Mesenchymal stem cell (in vitro differentiated cells and primary cell): ENCODE data around the gene TENM4.

Experiments used
- DNase-seq: peaks from one replicate; pipeline ENCODE4 v3.0.0-alpha.2; 2013
- H2AFZ ChIP-seq: one replicate; pipeline ENCODE4 v1.6.1; 2013; ENCODE audit warnings: low read depth, mild to moderate bottlenecking, control low read depth, inconsistent platforms, low read length, moderate library complexity
- H2AK5ac ChIP-seq: 2 replicates; pipeline ENCODE4 v1.6.1; 2013; ENCODE audit warnings: low read length, moderate library complexity, mild to moderate bottlenecking, inconsistent platforms; ENCODE audit not compliant: severe bottlenecking
- H2BK120ac ChIP-seq: one replicate; pipeline ENCODE4 v1.6.1; 2013; ENCODE audit warnings: low read depth, mild to moderate bottlenecking, inconsistent platforms, low read length, moderate library complexity
- H2BK12ac ChIP-seq, 2 experiments: one replicate each; pipeline ENCODE4 v1.6.1; 2013; ENCODE audit warnings: inconsistent platforms in 2 of 2, low read length in 2 of 2, mild to moderate bottlenecking in 2 of 2, moderate library complexity in 2 of 2, control low read depth in 1 of 2
- H2BK15ac ChIP-seq: one replicate; pipeline ENCODE4 v1.6.1; 2013; ENCODE audit warnings: mild to moderate bottlenecking, low read depth, inconsistent platforms; ENCODE audit not compliant: poor library complexity, severe bottlenecking
- H2BK5ac ChIP-seq: 2 replicates; pipeline ENCODE4 v1.6.1; 2013; ENCODE audit warnings: low read depth, mild to moderate bottlenecking, low read length, control low read depth, inconsistent platforms; ENCODE audit not compliant: poor library complexity, severe bottlenecking
- H3K14ac ChIP-seq, 2 experiments: one replicate each; pipeline ENCODE4 v1.6.1; 2013; ENCODE audit warnings: inconsistent platforms in 2 of 2, low read length in 2 of 2, control low read depth in 1 of 2, mild to moderate bottlenecking in 1 of 2, moderate library complexity in 1 of 2
- H3K18ac ChIP-seq, 2 experiments: one replicate each; pipeline ENCODE4 v1.6.1; 2013; ENCODE audit warnings: inconsistent platforms in 2 of 2, low read length in 2 of 2, control low read depth in 1 of 2, low read depth in 1 of 2, mild to moderate bottlenecking in 1 of 2
- H3K23ac ChIP-seq, 2 experiments: one replicate each; pipeline ENCODE4 v1.6.1; 2013; ENCODE audit warnings: inconsistent platforms in 2 of 2, low read length in 2 of 2, mild to moderate bottlenecking in 2 of 2, moderate library complexity in 2 of 2, control low read depth in 1 of 2
- H3K27ac ChIP-seq: 2 replicates; pipeline ENCODE4 v1.5.1; 2013; ENCODE audit warnings: mild to moderate bottlenecking, moderate library complexity, low read length, control low read depth, inconsistent platforms; ENCODE audit not compliant: poor library complexity, severe bottlenecking
- H3K27me3 ChIP-seq, 2 experiments: 2 replicates each; pipeline versions ENCODE4 v1.6.1 to v1.7.0; 2013; ENCODE audit warnings: low read length in 2 of 2, mild to moderate bottlenecking in 2 of 2, moderate library complexity in 2 of 2, control low read depth in 1 of 2, inconsistent platforms in 1 of 2; ENCODE audit not compliant: control insufficient read depth in 1 of 2, insufficient read depth in 1 of 2
- H3K36me3 ChIP-seq, 2 experiments: 2 replicates each; pipeline versions ENCODE4 v1.6.1 to v1.7.0; 2013; ENCODE audit warnings: low read length in 2 of 2, control low read depth in 1 of 2, inconsistent platforms in 1 of 2, low read depth in 1 of 2, mild to moderate bottlenecking in 1 of 2; ENCODE audit not compliant: insufficient read depth in 2 of 2, control insufficient read depth in 1 of 2
- H3K4ac ChIP-seq, 2 experiments: one replicate each; pipeline ENCODE4 v1.6.1; 2013; ENCODE audit warnings: inconsistent platforms in 2 of 2, low read length in 2 of 2, mild to moderate bottlenecking in 2 of 2, moderate library complexity in 2 of 2, control low read depth in 1 of 2, low read depth in 1 of 2
- H3K4me1 ChIP-seq: 2 replicates; pipeline ENCODE4 v1.6.1; 2013; ENCODE audit warnings: low read depth, low read length, control low read depth; ENCODE audit not compliant: control insufficient read depth, insufficient read depth
- H3K4me2 ChIP-seq: 2 replicates; pipeline ENCODE4 v1.6.1; 2013; ENCODE audit warnings: low read length, mild to moderate bottlenecking, inconsistent platforms; ENCODE audit not compliant: poor library complexity, severe bottlenecking
- H3K4me3 ChIP-seq, 2 experiments: 2 replicates each; pipeline versions ENCODE4 v1.5.1 to v1.7.0; 2013; ENCODE audit warnings: low read length in 2 of 2, mild to moderate bottlenecking in 2 of 2, control low read depth in 1 of 2, low read depth in 1 of 2; ENCODE audit not compliant: insufficient read depth in 1 of 2
- H3K79me1 ChIP-seq: replicated peaks from 2 replicates; pipeline ENCODE4 v1.6.1; 2013; ENCODE audit warnings: mild to moderate bottlenecking, control low read depth, low read length, inconsistent platforms; ENCODE audit not compliant: poor library complexity, severe bottlenecking
- H3K9ac ChIP-seq: 2 replicates; pipeline ENCODE4 v1.7.0; 2013; ENCODE audit warnings: mild to moderate bottlenecking, low read length, moderate library complexity
- H3K9me3 ChIP-seq: 2 replicates; pipeline ENCODE4 v1.7.0; 2013; ENCODE audit warnings: mild to moderate bottlenecking, low read length; ENCODE audit not compliant: control insufficient read depth
- H4K8ac ChIP-seq: one replicate; pipeline ENCODE4 v1.6.1; 2013; ENCODE audit warnings: inconsistent platforms, mild to moderate bottlenecking, low read length, moderate library complexity
- H4K91ac ChIP-seq: one replicate; pipeline ENCODE4 v1.6.1; 2013; ENCODE audit warnings: mild to moderate bottlenecking, low read length, inconsistent platforms
- WGBS: methylation state at CpG from one replicate; pipeline ENCODE4 v1.1.7; 2013; ENCODE audit warnings: mixed read lengths; 5-methylcytosine and 5-hydroxymethylcytosine counted together

TENM4 gene

GRCh38 chr11:78744949-78745348 is 695.9 kb downstream of the TENM4 start:
- no peak overlapping the region for H3K27ac ChIP-seq
- no peak overlapping the region for H2BK120ac ChIP-seq
- no peak overlapping the region for H4K8ac ChIP-seq

GRCh38 chr11:78744202-78744601 is 696.6 kb downstream of the TENM4 start:
- H3K9me3 ChIP-seq = no peaks in the 10 kb centered on the region
- no peak overlapping the region for H2BK12ac ChIP-seq
- no peaks in the 10 kb centered on the region for H3K4me1 ChIP-seq
- no peak overlapping the region for H3K4me2 ChIP-seq
- no peak overlapping the region for H2BK5ac ChIP-seq
- H3K9ac ChIP-seq = no peak overlapping the region
- peaks cover 3 to 4% of the 10 kb centered on the region in 2 experiments for H3K36me3 ChIP-seq
- no peak overlapping the region for H4K8ac ChIP-seq
- no peak overlapping the region for H3K4ac ChIP-seq
- H2BK15ac ChIP-seq = no peak overlapping the region
- H4K91ac ChIP-seq = no peak overlapping the region
- H3K79me1 ChIP-seq = no peaks in the 10 kb centered on the region
- H3K27me3 ChIP-seq = no peaks in the 10 kb centered on the region
- H2AFZ ChIP-seq = no peak overlapping the region
- no peak overlapping the region for H2BK120ac ChIP-seq
- no peak overlapping the region for H3K4me3 ChIP-seq
- no peak overlapping the region for H2AK5ac ChIP-seq
- DNase-seq = no peak
- WGBS = 91% methylated on average over 6 of the region's 6 CpGs
- H3K14ac ChIP-seq = no peak overlapping the region
- H3K18ac ChIP-seq = no peak overlapping the region
- H3K27ac ChIP-seq = no peak overlapping the region
- no peak overlapping the region for H3K23ac ChIP-seq

More at GRCh38 chr11:78744949-78745348, 695.9 kb downstream of the TENM4 start:
- Histone ChIP-seq H3K79me1 (no peaks in the 10 kb centered on the region), H3K4me1 (no peaks in the 10 kb centered on the region), H2AFZ (no peak overlapping the region), H3K9me3 (no peaks in the 10 kb centered on the region), H3K9ac (no peak overlapping the region), H2BK5ac (no peak overlapping the region), H3K23ac (no peak overlapping the region), H3K4me2 (no peak overlapping the region), H3K14ac (no peak overlapping the region), H2AK5ac (no peak overlapping the region), H3K4ac (no peak overlapping the region), H3K27me3 (no peaks in the 10 kb centered on the region), H2BK12ac (no peak overlapping the region), H3K18ac (no peak overlapping the region), H3K36me3 (peaks cover 3 to 4% of the 10 kb centered on the region in 2 experiments), H3K4me3 (no peak overlapping the region), H4K91ac (no peak overlapping the region), H2BK15ac (no peak overlapping the region)
- 100% methylated on average over 3 of the region's 5 CpGs for WGBS
- DNase-seq = no peak

GRCh38 chr11:78742430-78742829 is 698.4 kb downstream of the TENM4 start:
- no peaks in the 10 kb centered on the region for H3K9me3 ChIP-seq
- H3K23ac ChIP-seq = no peak overlapping the region
- H2BK12ac ChIP-seq = no peak overlapping the region
- no peak overlapping the region for H2BK15ac ChIP-seq
- no peak overlapping the region for H3K4ac ChIP-seq
- H2BK120ac ChIP-seq = no peak overlapping the region
- H3K14ac ChIP-seq = no peak overlapping the region
- no peaks in the 10 kb centered on the region for H3K79me1 ChIP-seq
- H2BK5ac ChIP-seq = no peak overlapping the region
- no peak overlapping the region for H3K4me3 ChIP-seq
- H3K18ac ChIP-seq = no peak overlapping the region
- H3K27me3 ChIP-seq = no peaks in the 10 kb centered on the region
- 91% methylated on average over 4 of the region's 6 CpGs for WGBS
- no peak overlapping the region for H2AK5ac ChIP-seq
- peaks cover 3 to 10% of the 10 kb centered on the region in 2 experiments for H3K36me3 ChIP-seq
- H3K9ac ChIP-seq = no peak overlapping the region
- DNase-seq = no peak
- no peak overlapping the region for H3K4me2 ChIP-seq
- no peak overlapping the region for H4K91ac ChIP-seq
- no peaks in the 10 kb centered on the region for H3K4me1 ChIP-seq
- H3K27ac ChIP-seq = no peak overlapping the region
- H4K8ac ChIP-seq = no peak overlapping the region
- H2AFZ ChIP-seq = no peak overlapping the region

GRCh38 chr11:78741741-78742140 is 699.1 kb downstream of the TENM4 start:
- no peak overlapping the region for H3K4me3 ChIP-seq
- H3K27ac ChIP-seq = no peak overlapping the region
- no peak overlapping the region for H2BK5ac ChIP-seq
- H4K8ac ChIP-seq = no peak overlapping the region
- no peak overlapping the region for H2BK120ac ChIP-seq
- H3K14ac ChIP-seq = no peak overlapping the region
- H4K91ac ChIP-seq = no peak overlapping the region
- no peak overlapping the region for H3K18ac ChIP-seq
- H2BK12ac ChIP-seq = no peak overlapping the region
- no peaks in the 10 kb centered on the region for H3K4me1 ChIP-seq
- no peak overlapping the region for H3K9ac ChIP-seq
- no peak overlapping the region for H3K4ac ChIP-seq
- no peak overlapping the region for H2AK5ac ChIP-seq
- no peaks in the 10 kb centered on the region for H3K9me3 ChIP-seq
- H3K4me2 ChIP-seq = no peak overlapping the region
- H3K79me1 ChIP-seq = no peaks in the 10 kb centered on the region
- 88% methylated on average over 1 of the region's 7 CpGs for WGBS
- peaks cover 3 to 15% of the 10 kb centered on the region in 2 experiments for H3K36me3 ChIP-seq
- no peaks in the 10 kb centered on the region for H3K27me3 ChIP-seq
- DNase-seq = no peak
- H3K23ac ChIP-seq = no peak overlapping the region
- H2AFZ ChIP-seq = no peak overlapping the region
- no peak overlapping the region for H2BK15ac ChIP-seq
